Mucosa of stomach (tissue), 1 donor: ENCODE data around the gene NOL3.

Experiments
- H3K27me3 ChIP-seq: one replicate; pipeline ENCODE4 v1.7.0; 2013; ENCODE audit warnings: mild to moderate bottlenecking, low read length; ENCODE audit not compliant: control insufficient read depth, insufficient read depth
- H3K36me3 ChIP-seq: one replicate; pipeline ENCODE4 v1.7.0; 2013; ENCODE audit warnings: low read length; ENCODE audit not compliant: control insufficient read depth, insufficient read depth
- H3K4me1 ChIP-seq: one replicate; pipeline ENCODE4 v1.7.0; 2013; ENCODE audit warnings: mild to moderate bottlenecking, low read length; ENCODE audit not compliant: control insufficient read depth, insufficient read depth
- H3K4me3 ChIP-seq: one replicate; pipeline ENCODE4 v1.7.0; 2013; ENCODE audit warnings: low read length
- H3K9ac ChIP-seq: one replicate; pipeline ENCODE4 v1.7.0; 2013; ENCODE audit warnings: mild to moderate bottlenecking, low read length, moderate library complexity
- H3K9me3 ChIP-seq: one replicate; pipeline ENCODE4 v1.7.0; 2013; ENCODE audit warnings: mild to moderate bottlenecking, low read length, moderate library complexity; ENCODE audit not compliant: control insufficient read depth
- donor health status: Pancreatic carcinoma.

The NOL3 gene

GRCh38 chr16:67148221-67148620 is 22.1 kb upstream of the NOL3 start:
- Histone ChIP-seq H3K36me3 (peaks cover 12% of the 10 kb centered on the region), H3K4me3 (no peak overlapping the region), H3K4me1 (peaks cover 10% of the 10 kb centered on the region), H3K9ac (no peak overlapping the region), H3K27me3 (no peaks in the 10 kb centered on the region), H3K9me3 (no peaks in the 10 kb centered on the region)

GRCh38 chr16:67148656-67149275 is 21.6 kb upstream of the NOL3 start:
- no peaks in the 10 kb centered on the region for H3K27me3 ChIP-seq
- H3K36me3 ChIP-seq, result peaks cover 12% of the 10 kb centered on the region
- H3K9ac ChIP-seq, result no peak overlapping the region

GRCh38 chr16:67149276-67150046 is 20.9 kb upstream of the NOL3 start:
- Histone ChIP-seq H3K9me3 (no peaks in the 10 kb centered on the region), H3K4me1 (peaks cover 10% of the 10 kb centered on the region), H3K36me3 (peaks cover 9% of the 10 kb centered on the region), H3K9ac (no peak overlapping the region), H3K27me3 (no peaks in the 10 kb centered on the region), H3K4me3 (no peak overlapping the region)

More at GRCh38 chr16:67148656-67149275, 21.6 kb upstream of the NOL3 start:
- H3K4me1 ChIP-seq, result peaks cover 10% of the 10 kb centered on the region
- H3K4me3 ChIP-seq, result no peak overlapping the region
- H3K9me3 ChIP-seq, result no peaks in the 10 kb centered on the region

DNA sequence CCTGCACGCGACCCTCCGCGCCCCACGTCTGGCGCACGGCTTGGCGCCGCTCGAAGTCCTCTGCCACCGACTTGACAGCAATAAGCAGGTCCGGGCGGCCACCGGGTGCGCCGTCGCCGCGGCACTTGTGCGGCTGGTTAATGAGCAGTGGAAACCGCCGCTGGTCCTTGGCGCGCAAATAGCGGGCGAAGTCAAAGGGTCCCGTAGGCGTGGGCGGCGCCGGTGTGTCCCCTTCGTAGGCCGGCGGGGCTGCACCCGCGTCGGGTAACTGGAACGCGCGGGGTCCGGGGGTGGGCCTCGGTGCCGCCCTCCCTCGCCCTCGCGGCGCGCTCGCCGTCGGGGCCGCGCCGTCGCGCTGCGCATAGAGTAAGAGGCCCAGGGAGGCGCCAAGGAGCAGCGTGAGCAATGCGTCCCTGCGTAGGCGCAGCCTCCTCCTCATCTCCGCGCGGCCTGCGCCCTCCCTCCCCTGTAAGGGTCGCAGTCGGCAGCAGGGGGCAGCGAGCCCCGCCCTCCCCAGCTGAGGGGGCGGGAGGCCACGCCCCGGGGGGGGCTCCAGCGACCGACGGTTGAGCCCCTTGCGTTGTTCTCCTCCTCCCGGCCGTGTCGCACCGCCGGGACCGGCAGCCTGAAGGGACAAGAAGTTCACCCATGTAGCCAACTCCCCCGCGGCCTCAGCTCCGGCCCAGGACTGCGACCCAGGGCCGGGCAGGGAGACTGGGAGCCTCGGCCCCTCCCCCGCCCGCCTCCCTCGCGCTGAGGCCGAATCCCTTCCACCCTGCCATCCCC is 20.1 kb upstream of the NOL3 start:
- Histone ChIP-seq H3K27me3 (no peaks in the 10 kb centered on the region), H3K36me3 (peaks cover 4% of the 10 kb centered on the region), H3K9ac (peak overlapping the region; percentile 72), H3K4me3 (peak overlapping the region; percentile 57), H3K4me1 (peaks cover 10% of the 10 kb centered on the region), H3K9me3 (no peaks in the 10 kb centered on the region)

DNA sequence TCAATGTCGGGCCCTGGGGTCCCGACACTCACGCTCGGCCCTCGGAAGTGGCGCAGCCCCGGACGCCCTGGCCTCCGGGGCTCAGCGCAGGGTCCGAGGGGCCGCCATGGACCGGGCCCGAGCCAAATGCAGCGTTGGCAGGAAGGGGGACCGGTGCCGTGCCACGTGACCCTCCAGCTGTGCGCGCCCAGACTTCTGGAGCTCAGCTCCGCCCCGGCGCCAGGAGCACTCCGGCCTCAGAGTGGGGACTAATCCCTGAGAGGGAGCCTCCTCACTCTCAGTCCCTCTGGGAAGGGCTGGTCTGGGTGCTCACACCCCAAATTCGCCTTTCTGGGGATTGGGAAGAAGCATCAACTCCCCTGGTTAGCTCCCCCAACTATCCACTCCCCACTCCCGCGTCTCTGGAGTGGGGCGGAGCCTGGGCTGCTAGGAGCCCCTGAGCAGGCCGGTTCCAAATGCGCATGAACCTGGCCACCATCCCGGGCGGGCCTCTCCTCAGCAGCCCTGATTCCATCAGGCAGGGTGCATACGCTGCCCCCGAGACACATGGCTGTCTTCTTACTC is 19.4 kb upstream of the NOL3 start, which contains the start of gene B3GNT9:
Gene B3GNT9, minus strand, starts transcription at position 166 of the 564 bp plus-strand sequence. CDS start 513 bp downstream, outside the sequence.
- peaks cover 16% of the 10 kb centered on the region for H3K4me1 ChIP-seq
- H3K9me3 ChIP-seq, result no peaks in the 10 kb centered on the region
- peak within 1 kb of the TSS; percentile 57 for H3K4me3 ChIP-seq
- H3K9ac ChIP-seq, result peak within 1 kb of the TSS; percentile 72
- H3K27me3 ChIP-seq, result no peaks in the 10 kb centered on the region
- H3K36me3 ChIP-seq, result peaks cover 3% of the 10 kb centered on the region

- no peaks in the 10 kb centered on the region for H3K36me3 ChIP-seq
- H3K4me3 ChIP-seq, result no peak overlapping the region
- peaks cover 23% of the 10 kb centered on the region for H3K4me1 ChIP-seq
- no peaks in the 10 kb centered on the region for H3K9me3 ChIP-seq
- no peaks in the 10 kb centered on the region for H3K27me3 ChIP-seq
- peak overlapping the region; percentile 72 for H3K9ac ChIP-seq
These were observed 18.8 kb upstream of the NOL3 start for GRCh38 chr16:67151431-67152097.

DNA sequence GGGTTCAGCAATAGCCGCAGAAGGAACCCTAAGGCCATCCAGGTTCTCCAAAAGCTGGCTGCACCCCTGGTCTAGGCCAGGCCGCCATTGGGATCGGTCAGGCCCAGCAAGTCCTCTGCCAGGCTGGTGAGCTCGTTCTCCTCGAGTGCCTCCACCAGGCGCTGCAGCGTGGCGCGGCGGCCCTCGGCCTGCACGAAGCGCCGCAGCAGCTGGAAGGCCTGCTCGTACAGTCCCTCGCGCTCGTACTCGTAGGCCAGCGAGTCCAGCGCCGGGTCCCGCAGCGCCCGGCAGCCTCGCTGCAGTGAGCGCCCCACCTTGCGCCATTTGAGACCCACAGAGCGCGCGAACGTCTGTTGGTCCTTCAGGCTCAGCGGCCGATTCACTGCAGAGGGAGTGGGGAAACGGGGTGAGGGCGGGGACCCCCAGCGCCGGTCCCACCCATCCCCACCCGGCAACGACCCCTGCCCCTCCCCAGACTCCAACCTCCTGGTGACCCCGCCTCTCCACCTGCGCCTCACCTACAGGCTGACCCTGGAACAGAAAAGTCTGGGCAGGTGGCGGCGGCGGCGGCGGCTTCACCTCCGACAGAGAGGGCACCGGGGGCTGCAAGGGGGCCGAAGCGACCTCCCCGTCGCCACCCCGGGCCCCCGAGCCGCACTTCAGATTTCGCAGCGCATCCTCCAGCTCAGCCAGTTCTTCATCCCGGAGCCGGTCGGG is 15.6 kb upstream of the NOL3 start:
- H3K4me3 ChIP-seq, result no peak overlapping the region
- H3K36me3 ChIP-seq, result no peaks in the 10 kb centered on the region
- H3K9me3 ChIP-seq, result no peaks in the 10 kb centered on the region
- peaks cover 45% of the 10 kb centered on the region for H3K4me1 ChIP-seq
- no peak overlapping the region for H3K9ac ChIP-seq
- no peaks in the 10 kb centered on the region for H3K27me3 ChIP-seq

DNA sequence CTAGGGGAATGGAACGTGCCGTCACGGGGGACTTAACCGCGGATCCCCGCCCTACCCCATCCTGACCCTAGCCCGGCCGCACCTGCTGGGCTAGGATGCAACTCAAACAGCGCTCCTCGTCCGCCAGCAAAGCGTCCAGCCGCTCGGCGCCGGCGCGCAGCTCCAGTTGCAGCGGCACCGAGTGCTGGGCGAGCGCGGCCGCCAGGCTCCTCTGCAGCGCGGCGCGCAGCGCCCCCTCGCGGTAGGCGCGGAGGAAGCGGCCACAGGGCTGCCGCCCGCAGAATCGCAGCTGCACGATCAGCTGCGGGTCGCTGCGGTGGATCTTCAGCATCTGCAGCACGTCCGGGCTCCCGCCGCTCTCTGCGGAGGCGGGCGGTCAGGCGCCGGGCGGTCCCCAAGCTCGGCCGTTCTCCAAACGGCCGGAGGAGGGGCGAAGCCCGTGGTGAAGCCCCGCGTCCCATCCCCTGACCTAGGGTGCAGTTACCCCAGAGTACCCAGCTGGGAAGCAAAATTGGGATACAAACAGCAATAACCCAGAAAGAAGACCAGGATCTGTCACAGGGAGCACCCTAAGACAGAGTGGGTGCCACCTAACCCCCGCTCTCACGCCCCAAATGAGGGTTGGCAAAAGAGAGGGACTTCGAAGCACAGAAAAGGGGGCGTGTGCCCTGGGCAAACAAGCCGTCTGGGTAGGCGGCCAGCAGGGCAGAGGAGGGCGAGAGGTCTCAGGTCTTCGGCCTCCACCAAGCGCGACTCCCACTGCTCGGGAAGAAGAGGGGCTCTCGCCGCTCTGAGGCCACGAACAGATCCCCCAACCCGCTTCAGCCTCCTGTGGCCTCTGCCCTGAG is 14.8 kb upstream of the NOL3 start:
- Histone ChIP-seq H3K9ac (peak overlapping the region; percentile 33), H3K36me3 (no peaks in the 10 kb centered on the region), H3K4me1 (peaks cover 45% of the 10 kb centered on the region), H3K27me3 (no peaks in the 10 kb centered on the region), H3K9me3 (no peaks in the 10 kb centered on the region), H3K4me3 (no peak overlapping the region)

DNA sequence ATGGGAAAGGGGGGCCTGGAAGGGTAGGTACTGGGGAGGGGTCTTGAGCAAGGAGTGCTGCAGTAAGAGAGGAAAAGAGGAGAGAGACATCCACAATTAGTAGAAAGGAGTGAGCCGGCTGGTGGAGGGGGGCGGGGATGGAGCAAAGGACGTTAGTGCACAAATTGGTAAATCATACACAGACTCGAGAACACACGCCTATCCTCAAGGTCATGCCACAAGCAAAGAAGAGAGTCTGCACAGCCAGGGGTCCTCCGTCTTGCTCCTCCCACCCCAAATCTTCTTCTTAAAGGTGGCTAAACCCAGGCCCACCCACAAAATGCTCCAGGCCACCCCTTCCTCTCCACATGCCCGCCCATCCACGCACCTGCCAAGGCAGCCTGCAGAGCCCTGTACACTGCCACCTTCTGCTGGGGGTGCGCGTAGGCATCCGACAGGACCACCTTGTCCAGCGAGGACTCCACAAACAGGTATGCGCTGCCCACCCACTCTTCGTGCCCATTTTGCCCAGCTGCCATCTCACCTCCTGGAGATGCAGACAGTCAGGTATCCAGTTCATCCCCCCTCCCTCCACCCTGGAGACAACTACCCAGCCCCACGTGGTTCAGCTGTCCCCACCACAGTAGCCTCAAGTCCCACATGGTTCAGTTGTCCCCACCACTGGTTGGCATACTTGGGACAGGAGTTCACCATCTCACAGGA is 14.0 kb upstream of the NOL3 start:
- peaks cover 43% of the 10 kb centered on the region for H3K4me1 ChIP-seq
- H3K9ac ChIP-seq, result no peak overlapping the region

GRCh38 chr16:67157106-67157748 is 13.1 kb upstream of the NOL3 start:
- Histone ChIP-seq H3K4me1 (peaks cover 44% of the 10 kb centered on the region), H3K4me3 (no peak overlapping the region), H3K36me3 (no peaks in the 10 kb centered on the region), H3K27me3 (no peaks in the 10 kb centered on the region), H3K9ac (no peak overlapping the region), H3K9me3 (no peaks in the 10 kb centered on the region)

More for the DNA sequence above, 14.0 kb upstream of the NOL3 start:
- Histone ChIP-seq H3K4me3 (no peak overlapping the region), H3K27me3 (no peaks in the 10 kb centered on the region), H3K36me3 (no peaks in the 10 kb centered on the region), H3K9me3 (no peaks in the 10 kb centered on the region)
